NCI-H187 (cell line): ENCODE measurements around the gene CCNY.

Experiments used
- DNase-seq, 2 experiments: peaks; one replicate each; lab custom pipeline; 2025; lab: John Stamatoyannopoulos, UW

The CCNY gene

GRCh38 chr10:35486297-35486990, 150.1 kb downstream of the CCNY start:
- DNase-seq, result no peak

GRCh38 chr10:35487336-35488034, 151.2 kb downstream of the CCNY start:
- DNase-seq, result no peak

- DNase-seq, result no peak
These were observed 151.9 kb downstream of the CCNY start for GRCh38 chr10:35488228-35488627.

- DNase-seq, result no peak
These were observed 156.3 kb downstream of the CCNY start for GRCh38 chr10:35492386-35493195.

- no peak for DNase-seq
These were observed 157.1 kb downstream of the CCNY start for GRCh38 chr10:35493196-35494118.

GRCh38 chr10:35495521-35496119, 159.3 kb downstream of the CCNY start:
- no peak for DNase-seq

- no peak for DNase-seq
These were observed 161.6 kb downstream of the CCNY start for GRCh38 chr10:35497909-35498308.

- no peak for DNase-seq
These were observed 162.4 kb downstream of the CCNY start for GRCh38 chr10:35498693-35499092.

GRCh38 chr10:35501923-35502322, 165.6 kb downstream of the CCNY start:
- no peak for DNase-seq

GRCh38 chr10:35502692-35503091, 166.4 kb downstream of the CCNY start:
- DNase-seq, result no peak

GRCh38 chr10:35503578-35503977, 167.3 kb downstream of the CCNY start:
- no peak for DNase-seq

GRCh38 chr10:35504132-35504531, 167.8 kb downstream of the CCNY start:
- no peak for DNase-seq

GRCh38 chr10:35505241-35505873, 169.0 kb downstream of the CCNY start:
- DNase-seq, result no peak

- DNase-seq, result no peak
These were observed 170.4 kb downstream of the CCNY start for GRCh38 chr10:35506741-35507140.

GRCh38 chr10:35507519-35508109, 171.3 kb downstream of the CCNY start:
- no peak for DNase-seq

- no peak for DNase-seq
These were observed 172.3 kb downstream of the CCNY start for GRCh38 chr10:35508647-35509046.

- DNase-seq, result no peak
These were observed 174.6 kb downstream of the CCNY start for GRCh38 chr10:35510891-35511290.

GRCh38 chr10:35511647-35512046, 175.3 kb downstream of the CCNY start:
- no peak for DNase-seq

- no peak for DNase-seq
These were observed 179.9 kb downstream of the CCNY start for GRCh38 chr10:35516102-35516670.
